Right lobe of liver (tissue), 6 donors: ENCODE measurements around the gene TIMM22. TPM values are rescaled to one million over a fixed set of nuclear protein-coding genes. Genes with fewer than 3 reads are reported as not detected.

Experiments
- ATAC-seq, 4 donors: fragments of 200-7000 bp; cut with Tn5 transposase; one replicate each; pipeline ENCODE4 v1.9.1; 2020; ENCODE audit warnings: mild to moderate bottlenecking in 4 of 4, moderate library complexity in 4 of 4
- DNase-seq, 3 donors: peaks; one replicate each; pipeline ENCODE4 v3.0.0-alpha.2; 2020
- H3K27ac ChIP-seq, 3 donors: fragments of 200-600 bp; one replicate each; pipeline ENCODE4 v1.8.0; 2022
- H3K27me3 ChIP-seq, 2 donors: fragments of 200-600 bp; one replicate each; pipeline ENCODE4 v1.8.0; 2022
- H3K36me3 ChIP-seq, 4 donors: fragments of 200-600 bp; sonication (generic) in 1 of 4; one replicate each; pipeline versions ENCODE4 v1.5.1 to v1.8.0; 2017 to 2022; ENCODE audit warnings: control low read depth in 1 of 4
- H3K4me1 ChIP-seq, 4 donors: fragments of 200-600 bp; sonication (generic) in 1 of 4; one replicate each; pipeline versions ENCODE4 v1.5.1 to v1.8.0; 2017 to 2022; ENCODE audit warnings: control low read depth in 1 of 4
- H3K4me3 ChIP-seq, 3 donors: fragments of 200-600 bp; one replicate each; pipeline ENCODE4 v1.8.0; 2022
- H3K9me3 ChIP-seq, 4 donors: fragments of 200-600 bp; sonication (generic) in 1 of 4; one replicate each; pipeline versions ENCODE4 v1.5.1 to v1.8.0; 2017 to 2022; ENCODE audit warnings: control low read depth in 1 of 4
- POLR2A ChIP-seq: fragments of 450-650 bp; IDR thresholded peaks from one replicate; pipeline ENCODE4 v1.6.1; 2017; ENCODE audit warnings: antibody characterized with exemption, mild to moderate bottlenecking
- WGBS: methylation state at CpG from one replicate; pipeline ENCODE4 v1.1.6; 2018; ENCODE audit warnings: low coverage, low lambda C conversion rate; ENCODE audit not compliant: insufficient coverage; ENCODE audit errors: missing lambda C conversion rate; 5-methylcytosine and 5-hydroxymethylcytosine counted together
- intact Hi-C, 2 donors: fragments of 100-400 bp; cut with DNase I; formaldehyde crosslinking; loops; one replicate each; pipeline versions ENCODE4 v1.11.2 to v1.14.1; 2022
- total RNA-seq, 6 experiments: library from RNA; depleted of rRNA in 2 of 6; stranded (reverse); fragments of >200 nt in 2 of 6; fragmentation: NEBNext Ultra II Directional in 3 of 6; extraction: Animal tissue kit (Norgen Biotek cat#: 25700) in 3 of 6; gene quantifications; one replicate each; pipeline versions ENCODE4 v1.1.0 to v1.2.4, GENCODE V29; 2016 to 2023
- TF ChIP-seq, protein P1 (sequence below), 4 donors: fragments of 200-600 bp in 3 of 4; fragments of 450-650 bp in 1 of 4; IDR thresholded peaks; one replicate each; pipeline versions ENCODE4 v1.5.1 to v1.8.0; 2016 to 2022; ENCODE audit warnings: antibody characterized with exemption in 4 of 4, mild to moderate bottlenecking in 2 of 4
- donor health status: DM: no; HTN: yes; CAD: no.
- donor health status: DM: no; HTN: no; CAD: no.
- donor health status: DM: no; HTN: no; CAD: no.
- donor health status: DM: no; HTN: yes; CAD: no.
- donor health status: DM: no; HTN: yes; CAD: no.

Gene TIMM22
- total RNA-seq, 6 experiments from 2014 or later = 3.9 to 6.5 (median 4.1) TPM

DNA sequence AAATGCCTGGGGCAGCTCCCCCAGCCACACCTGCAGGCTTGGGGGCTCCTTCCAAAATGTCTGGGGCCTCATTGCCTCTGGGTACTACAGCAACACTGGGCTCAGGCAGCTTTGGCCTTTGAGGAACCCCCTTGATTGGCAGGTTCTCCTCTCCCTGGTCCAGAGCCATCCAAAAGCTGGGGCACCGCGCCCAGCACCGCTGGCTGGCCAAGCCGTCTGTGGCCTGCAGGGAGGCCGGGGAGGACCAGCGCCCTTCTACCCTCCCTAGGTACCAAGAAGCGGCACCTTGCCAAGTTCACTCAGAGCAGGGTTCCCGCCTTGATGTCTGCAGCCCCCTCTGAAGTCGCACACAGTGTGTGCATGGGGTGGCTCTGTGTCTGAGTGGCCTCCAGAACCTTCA lies 30.1 kb downstream of the TIMM22 start:
- H3K4me1 ChIP-seq = no peaks in the 10 kb centered on the region
- intact Hi-C loops = no loop called here
- ATAC-seq (no peak), DNase-seq (no peak)
- no peaks in the 10 kb centered on the region for H3K36me3 ChIP-seq
- H3K4me3 ChIP-seq = no peak overlapping the region
- no peaks in the 10 kb centered on the region for H3K9me3 ChIP-seq
- TF ChIP-seq, protein P1, sequence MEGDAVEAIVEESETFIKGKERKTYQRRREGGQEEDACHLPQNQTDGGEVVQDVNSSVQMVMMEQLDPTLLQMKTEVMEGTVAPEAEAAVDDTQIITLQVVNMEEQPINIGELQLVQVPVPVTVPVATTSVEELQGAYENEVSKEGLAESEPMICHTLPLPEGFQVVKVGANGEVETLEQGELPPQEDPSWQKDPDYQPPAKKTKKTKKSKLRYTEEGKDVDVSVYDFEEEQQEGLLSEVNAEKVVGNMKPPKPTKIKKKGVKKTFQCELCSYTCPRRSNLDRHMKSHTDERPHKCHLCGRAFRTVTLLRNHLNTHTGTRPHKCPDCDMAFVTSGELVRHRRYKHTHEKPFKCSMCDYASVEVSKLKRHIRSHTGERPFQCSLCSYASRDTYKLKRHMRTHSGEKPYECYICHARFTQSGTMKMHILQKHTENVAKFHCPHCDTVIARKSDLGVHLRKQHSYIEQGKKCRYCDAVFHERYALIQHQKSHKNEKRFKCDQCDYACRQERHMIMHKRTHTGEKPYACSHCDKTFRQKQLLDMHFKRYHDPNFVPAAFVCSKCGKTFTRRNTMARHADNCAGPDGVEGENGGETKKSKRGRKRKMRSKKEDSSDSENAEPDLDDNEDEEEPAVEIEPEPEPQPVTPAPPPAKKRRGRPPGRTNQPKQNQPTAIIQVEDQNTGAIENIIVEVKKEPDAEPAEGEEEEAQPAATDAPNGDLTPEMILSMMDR (IDR thresholded peaks at IDR 0.05) = no peak
- TF ChIP-seq POLR2A = no peak
- H3K27me3 ChIP-seq = no peaks in the 10 kb centered on the region
- no peak overlapping the region for H3K27ac ChIP-seq
- WGBS = no CpG with 5 or more reads among the region's 9 CpGs

DNA sequence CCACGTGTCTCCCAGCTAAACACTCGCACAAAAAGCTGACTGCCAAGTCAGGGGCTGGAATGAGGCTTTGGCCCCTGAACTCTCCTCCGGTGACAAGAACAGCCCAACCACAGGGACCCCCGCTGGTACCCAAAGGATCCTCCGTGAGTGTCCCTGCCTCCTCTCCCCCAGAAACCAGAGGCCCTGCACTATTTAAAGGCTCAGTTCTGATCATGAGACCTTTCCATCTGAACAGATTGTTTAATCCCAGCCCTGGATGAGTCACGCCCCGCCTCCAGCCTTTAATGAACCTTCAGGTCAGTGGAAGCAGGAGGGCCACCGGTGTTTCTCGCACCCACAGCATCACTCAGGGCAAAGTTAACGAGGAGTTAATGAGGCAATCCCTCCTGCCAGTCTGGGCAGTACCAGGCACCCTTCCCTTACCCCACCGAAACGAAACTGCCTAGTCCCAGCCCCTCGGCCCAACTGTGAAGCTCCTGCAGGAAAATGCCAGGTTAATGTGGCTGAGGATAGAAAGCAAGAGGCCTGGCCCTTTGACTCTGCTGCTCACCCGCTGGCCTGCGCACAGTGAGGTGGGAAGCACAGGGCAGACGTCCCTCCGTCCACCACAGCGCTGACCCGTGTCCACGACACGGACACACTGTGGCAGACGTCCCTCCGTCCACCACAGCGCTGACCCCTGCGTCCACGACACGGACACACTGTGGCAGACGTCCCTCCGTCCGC lies 32.4 kb downstream of the TIMM22 start:
- intact Hi-C loops = no loop called here
- TF ChIP-seq, protein P1 (IDR thresholded peaks at IDR 0.05) = no peak
- no peak for TF ChIP-seq POLR2A
- H3K9me3 ChIP-seq = no peaks in the 10 kb centered on the region
- no peaks in the 10 kb centered on the region for H3K4me1 ChIP-seq
- no peaks in the 10 kb centered on the region for H3K27me3 ChIP-seq
- no peak overlapping the region for H3K4me3 ChIP-seq
- DNase-seq (no peak), ATAC-seq (no peak)
- no peaks in the 10 kb centered on the region for H3K36me3 ChIP-seq
- no peak overlapping the region for H3K27ac ChIP-seq
- 80% methylated on average over 19 of the region's 30 CpGs for WGBS

DNA sequence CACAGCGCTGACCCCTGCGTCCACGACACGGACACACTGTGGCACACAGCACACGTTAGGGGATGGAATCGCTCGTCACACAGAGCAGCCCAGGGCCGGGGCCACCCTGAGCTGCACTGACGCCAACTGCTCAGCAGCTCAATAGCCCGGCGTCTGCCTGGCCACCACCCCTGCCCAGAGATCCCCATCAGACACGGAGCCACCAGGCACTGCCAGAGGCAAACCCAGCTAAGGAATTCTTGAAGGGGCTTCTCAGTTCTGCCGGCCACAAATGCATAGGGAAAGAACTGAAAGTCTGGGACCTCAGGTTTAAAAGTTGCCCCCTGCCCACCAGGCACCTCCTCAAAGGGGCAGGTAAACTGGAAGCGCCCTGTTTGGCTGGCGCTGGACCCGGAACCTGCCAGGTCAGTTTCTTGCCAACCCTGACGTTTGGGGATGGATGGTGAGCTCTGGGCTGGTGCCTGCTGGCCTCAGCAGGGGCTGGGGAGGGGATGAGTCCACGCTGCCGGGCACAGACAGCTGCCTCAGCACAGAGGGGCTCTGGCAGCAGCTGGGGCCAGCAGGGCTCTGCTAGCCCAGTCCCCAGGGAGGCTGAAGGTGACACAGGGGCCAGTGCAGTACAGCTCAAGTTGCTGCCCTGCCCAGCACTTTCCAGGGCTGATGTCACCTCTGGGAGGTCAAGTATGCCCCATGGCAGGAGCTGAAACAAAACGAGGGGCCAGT lies 33.2 kb downstream of the TIMM22 start:
- TF ChIP-seq POLR2A = no peak
- TF ChIP-seq, protein P1 (IDR thresholded peaks at IDR 0.05) = no peak
- Histone ChIP-seq H3K9me3 (no peaks in the 10 kb centered on the region), H3K4me1 (no peaks in the 10 kb centered on the region), H3K36me3 (no peaks in the 10 kb centered on the region), H3K27me3 (no peaks in the 10 kb centered on the region), H3K4me3 (no peak overlapping the region), H3K27ac (no peak overlapping the region)
- WGBS = 61% methylated on average over 5 of the region's 20 CpGs
- DNase-seq (no peak), ATAC-seq (peak in 2 of 4 donors; percentile 4 to 7)
- intact Hi-C loops = no loop called here

DNA sequence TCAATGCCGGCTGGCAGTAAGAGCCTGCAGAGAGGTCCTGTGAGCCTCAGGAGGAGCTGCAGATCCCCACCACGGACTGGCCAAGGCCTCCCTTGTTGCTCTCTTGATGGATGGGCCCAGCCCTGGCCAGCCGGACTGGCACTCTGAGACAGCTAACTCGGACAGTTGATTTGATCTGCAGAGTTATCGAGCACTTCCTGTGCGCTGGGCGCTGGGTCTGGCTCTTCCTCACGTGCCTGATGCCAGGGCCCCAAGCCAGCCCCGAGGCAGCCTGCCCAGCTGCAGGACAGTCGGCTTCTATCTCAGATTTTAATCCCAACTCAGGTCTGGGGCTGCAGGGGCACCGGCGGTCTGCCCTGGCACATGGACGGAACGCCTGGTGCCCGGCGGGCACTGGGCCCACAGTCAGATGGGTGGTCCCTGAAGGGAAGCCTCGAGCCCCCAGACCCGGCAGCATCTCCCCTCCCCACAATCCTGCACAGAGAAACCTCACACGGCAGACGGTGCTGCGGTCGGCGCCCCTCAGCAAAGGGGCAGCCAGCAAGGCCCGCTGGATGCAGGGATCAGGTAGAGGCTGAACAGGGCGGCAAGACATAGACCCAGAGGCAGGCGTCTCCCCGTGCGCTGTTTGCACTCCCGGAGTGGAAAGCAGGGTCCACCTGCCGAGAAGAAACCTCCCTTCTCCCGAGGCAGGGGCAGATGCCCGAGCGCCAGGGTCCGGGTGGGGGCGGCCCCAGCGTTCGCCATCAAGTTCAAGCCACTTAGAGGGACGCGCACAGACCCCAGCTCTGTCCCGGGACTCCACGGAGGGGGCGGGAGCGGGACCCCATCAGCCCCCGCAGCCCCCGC lies 34.0 kb downstream of the TIMM22 start:
- no peaks in the 10 kb centered on the region for H3K27me3 ChIP-seq
- WGBS = 47% methylated on average over 3 of the region's 45 CpGs
- intact Hi-C loops = no loop called here
- H3K4me1 ChIP-seq = no peaks in the 10 kb centered on the region
- no peak overlapping the region for H3K4me3 ChIP-seq
- H3K27ac ChIP-seq = no peak overlapping the region
- no peak for TF ChIP-seq POLR2A
- TF ChIP-seq, protein P1 (IDR thresholded peaks at IDR 0.05) = no peak
- ATAC-seq = peak; percentile 28 to 73 (median 54)
- no peaks in the 10 kb centered on the region for H3K36me3 ChIP-seq
- DNase-seq = peak in 1 of 3 donors; percentile 79
- no peaks in the 10 kb centered on the region for H3K9me3 ChIP-seq
